Measurements from ENCODE around the gene MOB1B.
"Not testable (repeated sequence)": the region's sequence is repeated elsewhere in the genome, so short reads cannot be mapped to it uniquely, and the experiment has no call there.

GRCh38 chr4:70898581-70898980 is 3.6 kb upstream of the MOB1B start:
- TF ChIP-seq, protein P1, sequence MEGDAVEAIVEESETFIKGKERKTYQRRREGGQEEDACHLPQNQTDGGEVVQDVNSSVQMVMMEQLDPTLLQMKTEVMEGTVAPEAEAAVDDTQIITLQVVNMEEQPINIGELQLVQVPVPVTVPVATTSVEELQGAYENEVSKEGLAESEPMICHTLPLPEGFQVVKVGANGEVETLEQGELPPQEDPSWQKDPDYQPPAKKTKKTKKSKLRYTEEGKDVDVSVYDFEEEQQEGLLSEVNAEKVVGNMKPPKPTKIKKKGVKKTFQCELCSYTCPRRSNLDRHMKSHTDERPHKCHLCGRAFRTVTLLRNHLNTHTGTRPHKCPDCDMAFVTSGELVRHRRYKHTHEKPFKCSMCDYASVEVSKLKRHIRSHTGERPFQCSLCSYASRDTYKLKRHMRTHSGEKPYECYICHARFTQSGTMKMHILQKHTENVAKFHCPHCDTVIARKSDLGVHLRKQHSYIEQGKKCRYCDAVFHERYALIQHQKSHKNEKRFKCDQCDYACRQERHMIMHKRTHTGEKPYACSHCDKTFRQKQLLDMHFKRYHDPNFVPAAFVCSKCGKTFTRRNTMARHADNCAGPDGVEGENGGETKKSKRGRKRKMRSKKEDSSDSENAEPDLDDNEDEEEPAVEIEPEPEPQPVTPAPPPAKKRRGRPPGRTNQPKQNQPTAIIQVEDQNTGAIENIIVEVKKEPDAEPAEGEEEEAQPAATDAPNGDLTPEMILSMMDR (IDR thresholded peaks at IDR 0.05): not testable (repeated sequence)
- TF ChIP-seq POLR2A (IDR thresholded peaks at IDR 0.05): not testable (repeated sequence)

All from esophagus squamous epithelium (tissue), 4 donors.